K562 (cell line): Measurements from ENCODE around the gene RNF26. TPM values are rescaled to one million over a fixed set of nuclear protein-coding genes. Genes with fewer than 3 reads are reported as not detected.

ENCODE experiments used
- ARID1B ChIP-seq: fragments of 450-650 bp; IDR thresholded peaks from 2 replicates; pipeline ENCODE4 v1.6.1; 2016; ENCODE audit warnings: antibody characterized with exemption, mild to moderate bottlenecking, inconsistent platforms
- CHD1 ChIP-seq: fragments of 200-600 bp; sonication (generic); IDR thresholded peaks from one replicate; pipeline ENCODE4 v1.6.1; 2012; ENCODE audit warnings: mild to moderate bottlenecking, moderate library complexity, low read length, inconsistent platforms
- CREB1 ChIP-seq, 2 experiments: sonication (generic) in 1 of 2; formaldehyde crosslinking in 1 of 2; IDR thresholded peaks; 2 replicates each; pipeline versions ENCODE4 v1.6.1 to v1.8.0; 2012 to 2022; ENCODE audit warnings: inconsistent platforms in 1 of 2, mild to moderate bottlenecking in 1 of 2, missing genetic modification reagents in 1 of 2, moderate library complexity in 1 of 2
- GABPB1 ChIP-seq: sonication (generic); formaldehyde crosslinking; IDR thresholded peaks from 2 replicates; pipeline ENCODE4 v1.8.0; 2022; ENCODE audit warnings: mild to moderate bottlenecking, missing genetic modification reagents
- HOXB6 ChIP-seq: fragments of 250-450 bp; sonication (Bioruptor Pico); IDR thresholded peaks from 2 replicates; pipeline ENCODE4 v1.5.1; 2022; ENCODE audit warnings: mild to moderate bottlenecking, borderline replicate concordance
- KLF1 ChIP-seq: fragments of 450-650 bp; IDR thresholded peaks from 2 replicates; pipeline ENCODE4 v1.6.1; 2016; ENCODE audit warnings: missing genetic modification characterization, missing compliant biosample characterization
- LCOR ChIP-seq: sonication (generic); formaldehyde crosslinking; IDR thresholded peaks from 2 replicates; pipeline ENCODE4 v1.8.0; 2022; ENCODE audit warnings: mild to moderate bottlenecking, missing genetic modification reagents
- NFRKB ChIP-seq: fragments of 450-650 bp; IDR thresholded peaks from 2 replicates; pipeline ENCODE4 v1.6.1; 2016; ENCODE audit warnings: low read depth
- SREBF1 ChIP-seq: fragments of 150-350 bp; IDR thresholded peaks from 2 replicates; pipeline ENCODE4 v1.6.1; 2014; ENCODE audit warnings: antibody characterized with exemption, low read depth, low read length, borderline replicate concordance
- SRSF3 ChIP-seq: fragments of 200-400 bp; formaldehyde crosslinking; IDR thresholded peaks from 2 replicates; pipeline ENCODE4 v1.6.1; 2016; ENCODE audit warnings: mild to moderate bottlenecking, low read length, moderate library complexity; ENCODE audit not compliant: insufficient read depth
- TAF9B ChIP-seq: fragments of 450-650 bp; IDR thresholded peaks from 2 replicates; pipeline ENCODE4 v1.6.1; 2018; ENCODE audit warnings: mild to moderate bottlenecking; ENCODE audit not compliant: partially characterized antibody
- ZBED1 ChIP-seq: IDR thresholded peaks from 2 replicates; pipeline ENCODE4 v1.6.1; 2014
- ZNF263 ChIP-seq: sonication (generic); formaldehyde crosslinking; IDR thresholded peaks from 2 replicates; pipeline ENCODE4 v1.8.0; 2022; ENCODE audit warnings: mild to moderate bottlenecking, missing genetic modification reagents, borderline replicate concordance
- polyA plus RNA-seq, 8 experiments: library from polyadenylated mRNA; depleted of rRNA in 4 of 8; stranded (reverse) in 5 of 8; unstranded in 3 of 8; fragments of >200 nt; fragmentation: Nextera tagmentation in 2 of 8; fragmentation: Illumina TruSeq in 1 of 8; extraction: Ambion mirVana in 2 of 8; extraction: Trizol in 1 of 8; gene quantifications; 2 replicates each; pipeline versions ENCODE4 v1.2.1 to v1.2.3, GENCODE V29; 2011 to 2014; ENCODE audit warnings: inconsistent platforms in 1 of 8, missing spikeins in 1 of 8
- total RNA-seq, 7 experiments: library from RNA; depleted of rRNA in 6 of 7; stranded (reverse); fragments of >200 nt in 6 of 7; fragmentation: Illumina TruSeq in 2 of 7; extraction: Trizol in 2 of 7; gene quantifications; 2 replicates each; pipeline versions ENCODE4 v1.2.1 to v1.2.3, GENCODE V29; 2011 to 2021; ENCODE audit warnings: low replicate concordance in 1 of 7
- TF ChIP-seq, protein P1 (sequence below), 2 experiments: IDR thresholded peaks; 2 replicates each; pipeline ENCODE4 v1.6.1; 2012; ENCODE audit warnings: improper control_type of control experiment in 2 of 2, low read depth in 2 of 2, low read length in 2 of 2, borderline replicate concordance in 1 of 2
- TF ChIP-seq, protein P2 (sequence below): sonication (generic); formaldehyde crosslinking; IDR thresholded peaks from 2 replicates; pipeline ENCODE4 v1.4.0; 2020; ENCODE audit warnings: mild to moderate bottlenecking, missing genetic modification reagents
- TF ChIP-seq, protein P3 (sequence below): conservative IDR thresholded peaks from 2 replicates; pipeline ENCODE4 v1.6.1; 2011; ENCODE audit warnings: low read depth, mild to moderate bottlenecking, low read length; ENCODE audit not compliant: control insufficient read depth
- TF ChIP-seq, protein P4 (sequence below): sonication (generic); formaldehyde crosslinking; IDR thresholded peaks from 2 replicates; pipeline ENCODE4 v1.8.1; 2023; ENCODE audit warnings: mild to moderate bottlenecking, missing genetic modification reagents
- TF ChIP-seq, protein P5 (sequence below): sonication (generic); formaldehyde crosslinking; IDR thresholded peaks from 2 replicates; pipeline ENCODE4 v1.8.0; 2022; ENCODE audit warnings: mild to moderate bottlenecking, missing genetic modification reagents

The RNF26 gene
- total and polyA plus RNA-seq, 9 of the 15 experiments (the other 6 are each of a cell fraction or from before 2014, with no cell fraction given), result 5.3 to 53.6 (median 12.7) TPM

DNA sequence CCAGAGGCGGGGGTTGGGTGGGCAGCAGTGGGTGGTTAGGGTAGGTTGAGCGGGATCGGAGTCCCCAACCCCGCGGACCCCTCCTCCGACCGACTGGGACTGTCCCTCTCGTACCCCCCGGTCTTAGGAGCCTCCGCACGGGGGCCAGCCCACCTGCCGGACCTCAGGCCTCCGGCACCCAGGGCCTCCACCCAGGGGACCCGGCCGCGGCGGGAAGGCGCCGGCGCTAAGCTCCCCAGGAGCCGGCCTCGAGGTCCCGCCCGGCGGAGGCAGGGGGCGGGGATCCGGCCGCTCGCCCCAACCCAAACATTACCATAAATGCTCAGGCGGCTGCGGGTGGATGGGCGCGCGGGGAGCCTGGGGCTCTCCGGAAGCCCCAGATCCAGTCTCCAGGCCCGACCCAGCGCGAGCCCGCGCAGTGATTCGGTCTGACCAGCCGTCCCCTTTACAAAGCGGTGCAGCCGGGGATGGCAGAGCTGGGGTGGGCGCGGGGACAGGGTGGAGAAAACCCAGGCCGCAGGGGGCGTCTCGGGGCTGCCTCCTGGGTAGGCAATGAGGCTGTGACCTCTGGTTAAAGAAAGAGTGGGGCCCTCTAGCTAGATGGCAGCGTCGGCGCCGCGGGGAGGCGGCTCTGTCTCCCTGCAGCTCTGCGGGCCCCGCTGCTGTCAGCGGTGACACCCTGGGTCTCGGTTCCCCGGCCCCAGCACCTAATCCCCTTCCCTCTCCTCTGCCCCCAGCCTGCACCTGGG is 13.4 kb upstream of the RNF26 start (continued):
- TF ChIP-seq, protein P1, sequence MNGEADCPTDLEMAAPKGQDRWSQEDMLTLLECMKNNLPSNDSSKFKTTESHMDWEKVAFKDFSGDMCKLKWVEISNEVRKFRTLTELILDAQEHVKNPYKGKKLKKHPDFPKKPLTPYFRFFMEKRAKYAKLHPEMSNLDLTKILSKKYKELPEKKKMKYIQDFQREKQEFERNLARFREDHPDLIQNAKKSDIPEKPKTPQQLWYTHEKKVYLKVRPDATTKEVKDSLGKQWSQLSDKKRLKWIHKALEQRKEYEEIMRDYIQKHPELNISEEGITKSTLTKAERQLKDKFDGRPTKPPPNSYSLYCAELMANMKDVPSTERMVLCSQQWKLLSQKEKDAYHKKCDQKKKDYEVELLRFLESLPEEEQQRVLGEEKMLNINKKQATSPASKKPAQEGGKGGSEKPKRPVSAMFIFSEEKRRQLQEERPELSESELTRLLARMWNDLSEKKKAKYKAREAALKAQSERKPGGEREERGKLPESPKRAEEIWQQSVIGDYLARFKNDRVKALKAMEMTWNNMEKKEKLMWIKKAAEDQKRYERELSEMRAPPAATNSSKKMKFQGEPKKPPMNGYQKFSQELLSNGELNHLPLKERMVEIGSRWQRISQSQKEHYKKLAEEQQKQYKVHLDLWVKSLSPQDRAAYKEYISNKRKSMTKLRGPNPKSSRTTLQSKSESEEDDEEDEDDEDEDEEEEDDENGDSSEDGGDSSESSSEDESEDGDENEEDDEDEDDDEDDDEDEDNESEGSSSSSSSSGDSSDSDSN (IDR thresholded peaks at IDR 0.05; ENCODE audit: borderline replicate concordance in 1 of 2, low read depth in 2 of 2, low read length in 2 of 2), result peak; percentile 92 to 96; a peak in 3 of 4 replicates
- peak; percentile 15; the same call in 1 of the 2 replicates for TF ChIP-seq ZBED1
- peak; percentile 22 for TF ChIP-seq NFRKB
- TF ChIP-seq, protein P2, sequence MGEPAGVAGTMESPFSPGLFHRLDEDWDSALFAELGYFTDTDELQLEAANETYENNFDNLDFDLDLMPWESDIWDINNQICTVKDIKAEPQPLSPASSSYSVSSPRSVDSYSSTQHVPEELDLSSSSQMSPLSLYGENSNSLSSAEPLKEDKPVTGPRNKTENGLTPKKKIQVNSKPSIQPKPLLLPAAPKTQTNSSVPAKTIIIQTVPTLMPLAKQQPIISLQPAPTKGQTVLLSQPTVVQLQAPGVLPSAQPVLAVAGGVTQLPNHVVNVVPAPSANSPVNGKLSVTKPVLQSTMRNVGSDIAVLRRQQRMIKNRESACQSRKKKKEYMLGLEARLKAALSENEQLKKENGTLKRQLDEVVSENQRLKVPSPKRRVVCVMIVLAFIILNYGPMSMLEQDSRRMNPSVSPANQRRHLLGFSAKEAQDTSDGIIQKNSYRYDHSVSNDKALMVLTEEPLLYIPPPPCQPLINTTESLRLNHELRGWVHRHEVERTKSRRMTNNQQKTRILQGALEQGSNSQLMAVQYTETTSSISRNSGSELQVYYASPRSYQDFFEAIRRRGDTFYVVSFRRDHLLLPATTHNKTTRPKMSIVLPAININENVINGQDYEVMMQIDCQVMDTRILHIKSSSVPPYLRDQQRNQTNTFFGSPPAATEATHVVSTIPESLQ, result 0 out of 2 replicates have a peak, but pooled peaks have one; percentile 68
- TF ChIP-seq HOXB6 (CRISPR knock-in tag), result no peak
- TF ChIP-seq GABPB1 (CRISPR knock-in tag), result peak; percentile 49; the same call in 1 of the 2 replicates
- no peak for TF ChIP-seq KLF1 (tag)
- no peak for TF ChIP-seq CREB1 (IDR thresholded peaks at IDR 0.05)
- no peak for TF ChIP-seq CREB1 (CRISPR knock-in tag; IDR thresholded peaks at IDR 0.05)
- TF ChIP-seq, protein P3, sequence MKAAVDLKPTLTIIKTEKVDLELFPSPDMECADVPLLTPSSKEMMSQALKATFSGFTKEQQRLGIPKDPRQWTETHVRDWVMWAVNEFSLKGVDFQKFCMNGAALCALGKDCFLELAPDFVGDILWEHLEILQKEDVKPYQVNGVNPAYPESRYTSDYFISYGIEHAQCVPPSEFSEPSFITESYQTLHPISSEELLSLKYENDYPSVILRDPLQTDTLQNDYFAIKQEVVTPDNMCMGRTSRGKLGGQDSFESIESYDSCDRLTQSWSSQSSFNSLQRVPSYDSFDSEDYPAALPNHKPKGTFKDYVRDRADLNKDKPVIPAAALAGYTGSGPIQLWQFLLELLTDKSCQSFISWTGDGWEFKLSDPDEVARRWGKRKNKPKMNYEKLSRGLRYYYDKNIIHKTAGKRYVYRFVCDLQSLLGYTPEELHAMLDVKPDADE, result peak; percentile 61; the same call in 1 of the 2 replicates
- TF ChIP-seq LCOR, result 0 out of 2 replicates have a peak, but pooled peaks have one; percentile 22
- TF ChIP-seq ZNF263 (CRISPR knock-in tag), result peak; percentile 73; the same call in 1 of the 2 replicates
- TF ChIP-seq TAF9B, result peak; percentile 55
- no peak for TF ChIP-seq SRSF3
- TF ChIP-seq, protein P4, sequence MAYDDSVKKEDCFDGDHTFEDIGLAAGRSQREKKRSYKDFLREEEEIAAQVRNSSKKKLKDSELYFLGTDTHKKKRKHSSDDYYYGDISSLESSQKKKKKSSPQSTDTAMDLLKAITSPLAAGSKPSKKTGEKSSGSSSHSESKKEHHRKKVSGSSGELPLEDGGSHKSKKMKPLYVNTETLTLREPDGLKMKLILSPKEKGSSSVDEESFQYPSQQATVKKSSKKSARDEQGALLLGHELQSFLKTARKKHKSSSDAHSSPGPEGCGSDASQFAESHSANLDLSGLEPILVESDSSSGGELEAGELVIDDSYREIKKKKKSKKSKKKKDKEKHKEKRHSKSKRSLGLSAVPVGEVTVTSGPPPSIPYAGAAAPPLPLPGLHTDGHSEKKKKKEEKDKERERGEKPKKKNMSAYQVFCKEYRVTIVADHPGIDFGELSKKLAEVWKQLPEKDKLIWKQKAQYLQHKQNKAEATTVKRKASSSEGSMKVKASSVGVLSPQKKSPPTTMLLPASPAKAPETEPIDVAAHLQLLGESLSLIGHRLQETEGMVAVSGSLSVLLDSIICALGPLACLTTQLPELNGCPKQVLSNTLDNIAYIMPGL (CRISPR knock-in tag), result no peak
- TF ChIP-seq, protein P5, sequence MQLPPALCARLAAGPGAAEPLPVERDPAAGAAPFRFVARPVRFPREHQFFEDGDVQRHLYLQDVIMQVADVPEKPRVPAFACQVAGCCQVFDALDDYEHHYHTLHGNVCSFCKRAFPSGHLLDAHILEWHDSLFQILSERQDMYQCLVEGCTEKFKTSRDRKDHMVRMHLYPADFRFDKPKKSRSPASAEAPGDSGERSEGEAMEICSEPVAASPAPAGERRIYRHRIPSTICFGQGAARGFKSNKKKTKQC (CRISPR knock-in tag), result no peak
- peak; percentile 25 for TF ChIP-seq CHD1
- no peak for TF ChIP-seq SREBF1
- no peak for TF ChIP-seq ARID1B
